ENCODE measurements around the gene STAMBPL1. TPM values are rescaled to one million over a fixed set of nuclear protein-coding genes. Genes with fewer than 3 reads are reported as not detected.
"Not testable (repeated sequence)": the region's sequence is repeated elsewhere in the genome, so short reads cannot be mapped to it uniquely, and the experiment has no call there.

The STAMBPL1 gene
- total RNA-seq, 2 experiments from 2014 or later = 27.8 to 28.4 TPM

- no peak overlapping the region for H3K4me3 Mint-ChIP-seq
- peaks cover 6% of the 10 kb centered on the region for H3K27me3 Mint-ChIP-seq
- H3K36me3 Mint-ChIP-seq = peaks cover 7% of the 10 kb centered on the region
- peaks cover 1% of the 10 kb centered on the region for H3K9me3 Mint-ChIP-seq
- peaks cover 27% of the 10 kb centered on the region for H3K4me1 Mint-ChIP-seq
- no peak for DNase-seq
- no peak overlapping the region for H3K27ac Mint-ChIP-seq
Observed at GRCh38 chr10:88877298-88877697, 2.7 kb upstream of the STAMBPL1 start.

DNA sequence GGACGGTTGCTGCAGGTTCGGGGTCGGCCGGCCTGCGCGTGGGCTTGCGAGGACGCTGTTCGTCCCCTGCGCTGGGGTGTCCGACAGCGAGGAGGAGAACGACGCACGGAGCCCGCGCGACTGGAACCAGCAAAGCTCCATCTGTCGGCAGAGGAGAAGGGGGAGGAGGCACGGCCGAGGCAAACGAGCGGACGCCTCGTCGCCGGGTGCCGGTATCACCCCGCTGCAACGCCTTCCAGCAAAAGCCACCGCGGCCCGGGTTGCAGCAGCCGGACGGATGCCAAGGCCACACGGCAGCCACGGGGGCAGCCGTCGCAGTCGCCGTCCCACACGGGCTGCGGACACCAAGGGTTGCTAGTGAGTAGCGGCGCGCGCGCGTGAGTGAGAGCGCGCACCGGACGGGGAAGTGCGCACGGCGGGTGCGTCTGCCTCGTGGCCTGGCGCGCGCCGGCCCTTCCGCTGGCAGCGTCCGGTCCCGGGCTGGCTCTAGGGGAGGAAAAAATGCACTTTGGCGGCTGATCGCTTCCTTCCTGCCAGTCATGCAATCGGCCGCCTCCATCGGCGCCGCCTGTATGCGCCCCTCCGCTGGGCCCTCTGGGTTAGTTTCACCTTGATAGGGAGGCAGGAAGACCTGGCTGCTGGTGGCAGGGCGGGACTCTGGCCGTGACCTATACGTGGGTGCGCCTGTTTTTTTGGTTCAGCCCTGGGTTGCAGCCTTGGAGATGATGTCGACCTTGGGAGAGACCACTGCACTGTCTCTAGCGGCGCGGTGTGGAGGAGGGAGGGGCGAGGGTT, 434 bp downstream of the STAMBPL1 start:
- Mint-ChIP-seq H3K36me3 (peaks cover 24% of the 10 kb centered on the region), H3K27me3 (no peaks in the 10 kb centered on the region), H3K9me3 (peaks cover 1% of the 10 kb centered on the region), H3K27ac (peak overlapping the region; percentile 97), H3K4me1 (peaks cover 56% of the 10 kb centered on the region), H3K4me3 (peak overlapping the region; percentile 95)
- DNase-seq = peak; percentile 80

- Mint-ChIP-seq H3K27me3 (no peaks in the 10 kb centered on the region), H3K4me3 (peak overlapping the region; percentile 95), H3K27ac (peak overlapping the region; percentile 97), H3K4me1 (peaks cover 63% of the 10 kb centered on the region), H3K9me3 (peaks cover 1% of the 10 kb centered on the region), H3K36me3 (peaks cover 24% of the 10 kb centered on the region)
- no peak for DNase-seq
Observed at GRCh38 chr10:88881320-88881719, 1.3 kb downstream of the STAMBPL1 start.

DNA sequence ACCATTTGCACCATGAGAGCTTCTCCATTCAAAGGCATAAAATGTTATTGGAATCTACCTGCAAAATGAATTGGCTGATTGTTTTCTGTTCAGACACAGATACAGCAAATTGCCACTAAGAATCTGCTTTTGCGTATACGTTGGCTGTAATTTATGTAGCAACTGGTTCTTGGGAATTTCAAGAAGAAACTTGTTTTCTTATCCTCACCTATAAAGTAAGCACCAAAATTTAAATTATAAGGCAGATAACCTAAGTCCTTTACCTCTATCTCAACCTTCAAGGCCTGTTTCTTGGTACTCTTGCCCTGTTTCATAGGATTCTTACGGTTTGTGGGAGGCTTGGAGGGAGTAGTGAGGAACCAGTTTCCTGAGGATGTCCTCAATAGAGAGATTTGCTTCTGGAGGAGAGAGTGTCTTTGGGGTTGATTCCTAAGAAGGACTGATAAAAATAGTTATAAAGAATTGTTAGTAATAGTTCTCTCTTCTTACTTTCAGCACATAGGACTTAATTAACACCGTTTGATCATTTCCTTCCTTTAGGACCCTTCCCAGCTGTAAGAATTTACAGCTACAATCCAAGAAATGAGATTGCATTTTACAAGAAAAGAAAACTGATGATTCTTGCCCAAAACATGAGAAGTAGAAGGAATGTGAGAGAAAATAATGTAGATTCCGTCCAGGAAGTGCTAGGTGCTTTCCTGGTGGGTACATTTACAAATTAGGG, 2.0 kb downstream of the STAMBPL1 start:
- DNase-seq = no peak
- Mint-ChIP-seq H3K4me1 (peaks cover 70% of the 10 kb centered on the region), H3K4me3 (peak overlapping the region; percentile 95), H3K9me3 (no peaks in the 10 kb centered on the region), H3K27ac (peak overlapping the region; percentile 97), H3K27me3 (no peaks in the 10 kb centered on the region), H3K36me3 (peaks cover 24% of the 10 kb centered on the region)

DNA sequence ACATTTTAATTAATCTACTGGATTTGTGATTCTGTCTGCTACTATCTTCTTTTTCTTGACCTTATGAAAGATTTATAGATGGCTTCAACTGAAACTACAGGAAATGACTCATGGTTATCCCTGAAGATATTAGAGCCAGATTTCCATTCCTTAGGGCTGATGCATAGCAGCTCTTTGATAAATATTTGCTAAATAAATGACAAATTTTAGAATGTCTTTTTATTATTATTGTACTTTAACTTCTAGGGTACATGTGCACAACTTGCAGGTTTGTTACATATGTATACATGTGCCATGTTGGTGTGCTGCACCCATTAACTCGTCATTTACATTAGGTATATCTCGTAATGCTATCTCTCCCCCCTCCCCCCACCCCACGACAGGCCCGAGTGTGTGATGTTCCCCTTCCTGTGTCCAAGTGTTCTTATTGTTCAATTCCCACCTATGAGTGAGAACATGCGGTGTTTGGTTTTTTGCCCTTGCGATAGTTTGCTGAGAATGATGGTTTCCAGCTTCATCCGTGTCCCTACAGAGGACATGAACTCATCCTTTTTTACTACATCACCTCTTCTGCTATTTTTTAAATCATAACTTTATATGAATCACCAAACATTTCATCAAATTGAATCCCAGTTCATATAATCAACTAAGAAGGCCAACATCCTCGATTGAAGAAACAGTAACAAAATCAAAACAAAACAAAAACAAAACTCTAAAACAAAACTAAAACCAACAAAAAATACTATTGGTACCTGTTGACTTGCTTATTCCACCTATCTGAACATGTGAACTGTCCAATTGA, 2.8 kb downstream of the STAMBPL1 start:
- H3K27me3 Mint-ChIP-seq, DNase-seq, H3K9me3 Mint-ChIP-seq: not testable (repeated sequence)
- Mint-ChIP-seq H3K4me1 (peaks cover 76% of the 10 kb centered on the region), H3K4me3 (peak overlapping the region; percentile 95), H3K36me3 (peaks cover 26% of the 10 kb centered on the region), H3K27ac (peak overlapping the region; percentile 97)

GRCh38 chr10:88883448-88883809, 3.4 kb downstream of the STAMBPL1 start:
- peaks cover 78% of the 10 kb centered on the region for H3K4me1 Mint-ChIP-seq
- no peaks in the 10 kb centered on the region for H3K27me3 Mint-ChIP-seq
- H3K4me3 Mint-ChIP-seq = peak overlapping the region; percentile 40
- peaks cover 28% of the 10 kb centered on the region for H3K36me3 Mint-ChIP-seq
- no peaks in the 10 kb centered on the region for H3K9me3 Mint-ChIP-seq
- DNase-seq = no peak
- peak overlapping the region; percentile 68 for H3K27ac Mint-ChIP-seq

GRCh38 chr10:88886557-88886956, 6.5 kb downstream of the STAMBPL1 start:
- Mint-ChIP-seq H3K9me3 (no peaks in the 10 kb centered on the region), H3K4me1 (peaks cover 76% of the 10 kb centered on the region)

DNA sequence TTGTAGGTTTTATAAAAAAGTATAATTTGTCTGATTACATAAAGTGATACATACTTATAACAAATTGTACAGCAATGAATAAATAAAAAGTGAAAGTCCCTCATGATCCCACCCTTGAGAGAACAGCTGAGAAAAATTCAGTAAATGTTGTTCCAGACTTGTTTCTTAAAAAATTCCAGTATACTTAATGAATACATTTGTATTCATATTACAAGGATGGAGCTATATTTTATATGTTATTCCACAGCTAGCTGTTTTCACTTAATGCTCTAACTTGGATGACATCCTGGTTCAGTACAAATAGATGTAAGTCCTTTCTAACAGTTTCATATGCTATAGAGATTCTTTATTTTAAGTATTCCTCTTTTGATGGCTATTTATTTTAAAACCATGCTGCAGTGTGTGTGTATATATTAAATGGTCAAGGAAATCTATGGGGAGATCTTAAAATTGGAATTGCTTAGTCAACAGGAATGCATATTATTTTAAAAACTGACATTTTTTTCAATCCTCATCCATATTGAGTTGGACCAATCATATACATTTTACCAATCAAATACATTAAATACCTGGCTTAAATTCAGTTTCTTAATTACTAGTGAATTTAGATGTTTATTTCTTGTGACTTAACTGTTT, 8.9 kb downstream of the STAMBPL1 start:
- Mint-ChIP-seq H3K27ac (no peak overlapping the region), H3K9me3 (no peaks in the 10 kb centered on the region), H3K27me3 (no peaks in the 10 kb centered on the region), H3K36me3 (peaks cover 17% of the 10 kb centered on the region), H3K4me1 (peaks cover 64% of the 10 kb centered on the region), H3K4me3 (no peak overlapping the region)
- DNase-seq = no peak

More at GRCh38 chr10:88886557-88886956, 6.5 kb downstream of the STAMBPL1 start:
- H3K4me3 Mint-ChIP-seq = no peak overlapping the region
- H3K27ac Mint-ChIP-seq = no peak overlapping the region
- DNase-seq = no peak
- peaks cover 29% of the 10 kb centered on the region for H3K36me3 Mint-ChIP-seq
- no peaks in the 10 kb centered on the region for H3K27me3 Mint-ChIP-seq

GRCh38 chr10:88889559-88890337, 9.7 kb downstream of the STAMBPL1 start:
- peaks cover 57% of the 10 kb centered on the region for H3K4me1 Mint-ChIP-seq

GRCh38 chr10:88890681-88891381, 10.8 kb downstream of the STAMBPL1 start:
- Mint-ChIP-seq H3K4me3 (no peak overlapping the region), H3K9me3 (no peaks in the 10 kb centered on the region), H3K27ac (no peak overlapping the region), H3K36me3 (peaks cover 27% of the 10 kb centered on the region), H3K27me3 (no peaks in the 10 kb centered on the region), H3K4me1 (peaks cover 55% of the 10 kb centered on the region)
- no peak for DNase-seq

More at GRCh38 chr10:88889559-88890337, 9.7 kb downstream of the STAMBPL1 start:
- Mint-ChIP-seq H3K36me3 (peaks cover 20% of the 10 kb centered on the region), H3K27me3 (no peaks in the 10 kb centered on the region), H3K27ac (no peak overlapping the region), H3K4me3 (no peak overlapping the region), H3K9me3 (no peaks in the 10 kb centered on the region)
- no peak for DNase-seq

DNA sequence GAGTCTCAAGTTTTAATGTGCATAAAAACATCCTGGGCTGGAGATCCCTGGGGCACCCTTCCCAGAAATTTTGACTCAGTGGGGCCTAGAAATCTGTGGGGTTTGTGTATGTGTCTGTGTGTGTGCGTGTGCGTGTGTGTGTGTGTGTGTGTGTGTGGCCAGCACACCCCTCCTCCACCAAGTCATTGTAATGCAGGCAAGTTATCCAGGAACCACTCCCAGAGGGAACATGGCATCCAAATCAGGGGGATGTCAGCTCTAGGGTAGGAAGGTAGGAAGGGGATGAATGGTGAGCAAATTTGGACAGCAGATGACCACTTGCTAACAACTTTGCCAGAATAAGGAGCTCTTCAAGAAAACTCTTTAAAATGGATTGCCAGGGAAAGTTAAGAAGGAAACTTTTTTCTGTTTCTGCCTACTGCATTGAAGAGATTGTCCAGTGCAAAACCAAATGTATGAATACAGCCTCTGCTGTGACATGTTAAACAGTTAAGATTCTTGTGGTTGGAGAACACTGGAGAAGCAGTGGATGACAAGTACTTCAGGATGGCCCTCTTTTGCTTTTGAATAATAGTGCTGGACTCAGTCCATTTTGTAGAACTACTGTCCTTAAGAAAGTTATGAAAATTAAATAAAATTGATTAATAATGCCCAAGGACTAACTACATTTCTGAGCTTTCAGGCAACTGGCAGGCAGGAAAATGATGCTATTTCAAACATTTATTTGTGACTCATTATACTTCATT, 12.3 kb downstream of the STAMBPL1 start:
- Mint-ChIP-seq H3K36me3 (peaks cover 38% of the 10 kb centered on the region), H3K27ac (no peak overlapping the region)
- no peak for DNase-seq

GRCh38 chr10:88893611-88894010, 13.6 kb downstream of the STAMBPL1 start:
- H3K36me3 Mint-ChIP-seq = peaks cover 37% of the 10 kb centered on the region
- no peak overlapping the region for H3K27ac Mint-ChIP-seq
- H3K27me3 Mint-ChIP-seq = no peaks in the 10 kb centered on the region
- no peak for DNase-seq
- no peaks in the 10 kb centered on the region for H3K9me3 Mint-ChIP-seq
- no peak overlapping the region for H3K4me3 Mint-ChIP-seq
- peaks cover 55% of the 10 kb centered on the region for H3K4me1 Mint-ChIP-seq

More for the DNA sequence above, 12.3 kb downstream of the STAMBPL1 start:
- H3K4me1 Mint-ChIP-seq = peaks cover 55% of the 10 kb centered on the region
- no peaks in the 10 kb centered on the region for H3K27me3 Mint-ChIP-seq
- no peak overlapping the region for H3K4me3 Mint-ChIP-seq
- H3K9me3 Mint-ChIP-seq = no peaks in the 10 kb centered on the region

DNA sequence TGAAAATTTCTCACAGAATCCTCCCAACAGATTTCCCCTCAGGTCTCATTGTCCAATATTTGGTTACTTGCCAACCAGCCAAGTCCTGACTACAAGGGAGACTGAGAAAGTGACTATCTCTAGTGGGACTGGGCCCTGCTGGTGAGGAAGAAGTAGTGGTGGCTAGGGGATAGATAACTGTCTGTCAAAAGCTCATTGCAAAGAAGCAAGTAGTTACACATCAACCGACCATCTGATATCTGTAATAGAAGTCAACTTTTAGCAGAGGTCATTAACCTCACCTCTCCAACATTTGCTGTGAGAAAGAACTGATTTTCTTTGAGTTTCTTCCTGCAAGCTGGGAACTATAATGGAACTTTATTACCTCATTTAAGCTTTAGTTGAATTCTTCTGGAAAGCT, 15.2 kb downstream of the STAMBPL1 start:
- Mint-ChIP-seq H3K27ac (no peak overlapping the region), H3K4me3 (no peak overlapping the region), H3K27me3 (no peaks in the 10 kb centered on the region), H3K9me3 (no peaks in the 10 kb centered on the region), H3K4me1 (peaks cover 53% of the 10 kb centered on the region), H3K36me3 (peaks cover 38% of the 10 kb centered on the region)
- DNase-seq = no peak

All from activated naive CD8-positive, alpha-beta T cell treated with anti-CD3 and anti-CD28 coated beads for 36 hours (primary cell).